ENCODE results near the gene NDUFB10.
A peak's percentile ranks its signal among the peaks of the same experiment; 100 is the strongest.

NDUFB10 gene

DNA sequence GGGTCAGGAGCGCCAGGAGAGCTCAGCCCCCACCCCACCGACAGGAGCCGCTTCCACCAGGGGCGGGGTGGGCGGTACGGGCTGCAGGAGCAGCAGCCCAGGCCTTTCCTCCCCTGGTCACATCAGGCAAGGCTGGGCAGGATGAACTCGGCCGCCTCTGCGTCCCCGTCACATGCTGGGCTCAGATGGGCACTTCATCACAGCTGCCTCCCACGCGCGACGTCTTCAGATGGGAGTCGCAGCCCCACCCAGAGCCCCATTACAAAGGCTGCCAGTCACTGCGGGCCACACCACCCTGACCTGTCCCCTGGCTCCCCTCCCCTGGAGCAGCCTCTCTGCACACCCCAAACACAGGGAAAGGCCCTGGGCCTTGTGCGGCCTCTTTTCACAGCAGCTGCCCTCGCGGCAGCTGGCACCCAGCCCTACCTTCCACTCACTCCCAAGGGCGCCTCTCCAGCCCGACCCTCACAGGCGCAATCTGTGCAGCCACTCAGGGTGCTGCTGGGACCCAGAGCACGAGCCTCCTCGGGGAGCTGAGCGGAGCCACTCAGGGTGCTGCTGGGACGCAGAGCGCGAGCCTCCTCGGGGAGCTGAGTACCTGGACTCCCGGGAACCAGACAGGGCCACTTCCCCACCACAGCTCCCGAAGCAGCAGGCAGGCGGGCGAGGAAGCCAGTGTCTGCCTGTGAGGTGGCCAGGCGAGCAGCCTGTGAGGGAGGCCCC, 45.6 kb downstream of the NDUFB10 start:
- DNase-seq = no peak

DNA sequence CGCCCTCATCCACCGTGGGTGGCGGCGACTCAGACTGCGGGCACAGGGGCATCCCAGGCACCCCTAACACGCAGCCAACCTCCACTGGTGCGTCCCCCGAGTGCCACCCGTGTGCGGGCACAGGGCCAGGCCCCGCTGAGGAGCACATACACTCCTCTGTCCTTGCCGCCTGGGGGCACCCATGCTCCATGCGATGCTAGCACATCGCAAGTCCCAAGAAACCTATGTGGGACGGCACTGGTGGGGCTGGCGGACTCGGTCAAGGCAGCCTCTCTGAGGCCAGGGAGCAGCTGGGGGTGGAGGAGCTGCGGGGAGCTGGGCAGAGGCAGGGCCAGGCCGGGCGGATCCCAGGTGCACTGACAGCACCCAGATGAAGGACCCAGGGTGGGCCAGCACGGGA, 46.3 kb downstream of the NDUFB10 start:
- DNase-seq = no peak

DNA sequence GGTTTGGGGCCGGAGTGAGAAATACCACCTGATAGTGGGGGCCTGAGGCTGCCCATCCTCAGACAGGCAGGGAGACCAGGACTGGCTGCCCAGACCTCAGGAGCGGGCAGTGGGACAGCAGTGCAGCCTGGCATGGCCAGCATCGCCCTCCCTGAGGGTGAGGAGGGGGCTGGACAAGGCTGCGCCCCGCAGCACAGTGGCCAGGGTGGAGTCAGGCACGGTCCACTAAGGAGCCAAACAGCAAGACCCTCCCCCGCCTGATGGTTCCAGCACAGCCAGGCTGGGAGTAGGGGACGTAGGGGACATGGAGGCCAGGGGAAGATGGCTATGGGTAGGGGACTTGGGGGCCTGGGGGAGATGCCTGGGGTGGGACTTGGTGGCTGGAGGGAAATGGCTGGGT, 47.0 kb downstream of the NDUFB10 start:
- no peak for DNase-seq

DNA sequence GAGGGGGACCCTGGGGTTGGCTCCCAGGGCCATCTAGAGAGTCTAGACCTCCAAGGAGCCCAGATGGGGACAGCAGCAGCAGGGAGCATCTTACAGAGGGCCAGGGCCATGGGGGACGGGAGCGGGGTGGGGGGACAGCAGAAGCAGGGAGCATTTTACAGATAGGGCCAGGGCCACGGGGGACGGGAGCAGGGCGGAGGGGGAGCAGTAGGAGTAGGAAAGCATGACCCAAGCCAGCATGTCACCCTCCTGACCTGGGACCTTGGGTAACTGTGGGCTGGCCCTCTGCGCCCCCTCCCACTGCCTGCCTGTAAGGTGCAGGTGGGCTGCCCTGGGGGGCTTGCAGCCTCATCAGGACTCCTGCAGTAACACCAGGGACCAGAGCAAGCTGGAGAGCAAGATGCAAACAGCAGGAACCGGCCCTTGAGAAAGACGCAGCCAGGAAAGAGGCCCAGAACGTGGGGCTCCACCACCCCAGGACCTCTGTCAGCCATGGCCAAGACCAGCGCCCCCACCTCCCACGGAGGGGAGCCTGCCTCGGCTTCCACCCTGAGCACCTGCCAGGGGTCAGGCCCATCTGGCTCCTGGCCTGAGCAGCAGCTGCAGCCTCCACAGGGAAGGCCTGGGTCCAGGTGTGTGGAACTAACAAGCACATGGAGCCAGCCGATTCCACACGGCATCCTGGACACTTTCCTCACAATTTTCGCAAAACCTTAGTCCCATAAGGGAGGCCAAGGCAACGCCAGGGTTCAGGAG, 47.9 kb downstream of the NDUFB10 start:
- no peak for DNase-seq

DNA sequence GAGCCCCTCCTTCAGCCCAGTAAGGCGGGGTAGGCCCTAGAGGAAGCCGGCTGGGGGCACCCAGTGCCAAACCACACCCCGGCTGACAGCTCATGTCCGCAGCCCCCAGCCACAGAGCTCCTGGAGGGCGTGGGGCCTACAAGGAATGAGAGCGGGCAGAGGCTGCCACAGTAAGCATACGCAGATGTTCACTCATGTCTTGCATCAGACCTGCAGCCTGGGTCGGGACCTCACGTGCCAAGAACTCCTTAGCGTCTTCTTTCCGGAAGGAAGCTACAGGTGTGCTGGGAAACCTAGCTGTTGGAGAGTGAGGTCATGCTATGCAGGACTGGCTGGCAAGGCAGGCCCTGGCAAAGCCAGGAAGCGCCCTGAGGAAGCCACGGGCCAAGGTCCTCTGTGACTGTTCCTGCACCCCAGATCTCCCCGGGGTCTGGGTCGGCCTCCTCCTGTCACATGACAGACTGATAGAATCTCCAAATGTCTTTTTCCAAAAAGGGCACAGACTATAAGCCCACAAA, 48.7 kb downstream of the NDUFB10 start:
- no peak for DNase-seq

DNA sequence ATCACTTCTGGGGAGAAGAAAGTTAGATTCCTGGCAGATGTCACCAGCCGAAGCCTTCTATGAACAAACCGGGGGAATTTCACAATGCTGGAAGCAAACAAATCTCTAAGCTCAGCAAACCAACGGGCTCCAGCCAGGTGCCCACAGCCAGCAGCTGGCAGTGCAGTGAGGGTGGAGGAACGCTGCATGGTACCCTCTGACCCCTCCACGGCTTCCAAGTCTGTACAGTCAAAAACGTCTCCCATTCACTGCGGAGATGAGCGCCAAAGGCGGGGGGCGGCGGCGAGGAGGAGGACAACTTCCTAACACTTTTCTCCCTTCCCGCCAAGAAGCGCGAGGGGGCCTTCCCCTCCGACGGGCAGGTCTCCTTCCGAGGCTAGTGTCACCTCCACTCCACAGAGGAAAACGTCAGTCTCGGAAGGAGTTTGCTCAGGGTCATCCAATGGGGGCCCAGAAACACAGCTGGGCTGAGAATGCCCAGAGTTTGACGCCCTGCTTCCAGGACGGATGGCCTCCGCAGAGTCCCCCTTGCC, 49.4 kb downstream of the NDUFB10 start:
- DNase-seq = no peak

DNA sequence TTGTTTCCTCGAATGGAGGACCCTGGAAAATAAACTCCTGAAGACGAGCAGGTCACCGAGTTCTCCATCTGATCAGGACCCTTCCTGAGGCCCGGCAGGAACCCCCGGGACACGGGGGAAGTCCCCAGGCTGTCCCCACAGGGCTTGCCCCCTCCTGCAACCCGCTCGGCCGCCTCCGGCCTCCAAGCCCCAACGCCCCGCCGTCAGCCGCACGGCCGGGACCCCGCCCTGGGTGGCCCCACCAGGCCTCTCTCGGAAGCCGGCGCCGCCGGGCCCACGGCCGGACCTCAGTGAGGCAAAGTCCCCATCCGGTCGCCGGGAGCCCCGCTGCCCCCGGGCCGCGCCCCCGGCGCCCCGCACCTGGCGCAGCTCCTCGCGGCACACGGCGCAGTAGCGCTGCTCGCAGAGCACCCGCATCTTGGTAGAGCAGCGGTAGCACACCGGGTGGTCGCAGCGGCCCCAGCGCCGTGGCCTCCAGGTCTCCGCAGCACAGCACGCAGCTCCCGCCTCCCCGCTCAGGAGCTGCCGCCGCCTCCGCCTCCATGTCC, 49.9 kb downstream of the NDUFB10 start:
- DNase-seq = no peak

DNA sequence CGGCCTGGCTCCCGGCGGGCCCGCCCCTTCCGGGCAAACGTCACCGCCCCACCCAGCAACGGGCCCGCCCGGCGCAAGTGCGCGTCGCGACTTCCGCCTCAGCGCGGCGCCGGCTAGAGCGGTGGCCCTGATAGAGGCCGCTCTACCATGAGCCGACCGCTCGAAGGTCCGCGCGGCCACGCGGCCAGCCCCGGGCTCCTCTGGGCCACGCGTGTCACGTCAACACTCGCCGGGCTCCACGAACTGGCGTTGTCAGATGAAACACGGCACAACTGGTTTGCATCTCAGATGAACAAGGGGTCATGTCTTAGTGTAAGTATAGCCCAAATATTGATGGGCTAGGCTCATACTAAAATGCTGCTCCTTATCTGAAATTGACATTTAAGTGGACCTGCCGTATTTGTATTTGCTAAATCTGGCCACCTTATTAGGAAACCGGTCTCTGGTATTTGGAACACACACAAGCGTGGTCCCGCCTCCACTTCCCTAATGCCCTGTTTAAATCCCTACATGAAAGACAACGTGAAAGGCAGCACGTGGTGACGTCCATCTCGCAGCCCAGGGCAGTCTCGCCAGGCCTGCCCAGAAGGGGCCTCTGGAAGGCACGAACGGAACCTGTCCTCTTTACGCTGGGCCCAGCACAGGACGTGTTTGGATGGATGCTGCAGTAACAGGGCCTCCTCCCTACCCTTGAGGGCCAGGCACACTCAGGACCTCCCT, 50.6 kb downstream of the NDUFB10 start, which contains the start of gene ZNF598:
Gene ZNF598 (minus strand): TSS at position 31 of the 720 bp plus-strand sequence.
- DNase-seq = peak; percentile 68
